ENCODE data around the gene BID.

DNA sequence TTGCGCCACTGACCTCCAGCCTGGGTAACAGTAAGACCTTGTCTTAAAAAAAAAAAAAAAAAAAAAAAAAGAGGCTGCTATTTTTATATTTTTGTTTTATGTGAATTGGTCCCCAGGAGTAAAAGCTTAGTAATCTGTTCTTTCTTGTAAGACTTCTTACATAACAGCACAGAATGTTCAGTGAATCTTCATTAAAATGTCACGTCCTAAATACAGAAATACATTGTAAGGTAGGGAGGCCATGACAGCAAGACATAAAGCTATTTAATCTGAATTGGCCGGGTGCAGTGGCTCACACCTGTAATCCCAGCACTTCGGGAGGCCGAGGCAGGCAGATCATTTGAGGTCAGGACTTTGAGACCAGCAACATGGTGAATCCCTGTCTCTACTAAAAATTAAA lies 64.2 kb downstream of the BID start:
- TF ChIP-seq, protein P1, sequence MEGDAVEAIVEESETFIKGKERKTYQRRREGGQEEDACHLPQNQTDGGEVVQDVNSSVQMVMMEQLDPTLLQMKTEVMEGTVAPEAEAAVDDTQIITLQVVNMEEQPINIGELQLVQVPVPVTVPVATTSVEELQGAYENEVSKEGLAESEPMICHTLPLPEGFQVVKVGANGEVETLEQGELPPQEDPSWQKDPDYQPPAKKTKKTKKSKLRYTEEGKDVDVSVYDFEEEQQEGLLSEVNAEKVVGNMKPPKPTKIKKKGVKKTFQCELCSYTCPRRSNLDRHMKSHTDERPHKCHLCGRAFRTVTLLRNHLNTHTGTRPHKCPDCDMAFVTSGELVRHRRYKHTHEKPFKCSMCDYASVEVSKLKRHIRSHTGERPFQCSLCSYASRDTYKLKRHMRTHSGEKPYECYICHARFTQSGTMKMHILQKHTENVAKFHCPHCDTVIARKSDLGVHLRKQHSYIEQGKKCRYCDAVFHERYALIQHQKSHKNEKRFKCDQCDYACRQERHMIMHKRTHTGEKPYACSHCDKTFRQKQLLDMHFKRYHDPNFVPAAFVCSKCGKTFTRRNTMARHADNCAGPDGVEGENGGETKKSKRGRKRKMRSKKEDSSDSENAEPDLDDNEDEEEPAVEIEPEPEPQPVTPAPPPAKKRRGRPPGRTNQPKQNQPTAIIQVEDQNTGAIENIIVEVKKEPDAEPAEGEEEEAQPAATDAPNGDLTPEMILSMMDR (IDR thresholded peaks at IDR 0.05; ENCODE audit: insufficient read depth, low read length): no peak
- TF ChIP-seq, protein P2, sequence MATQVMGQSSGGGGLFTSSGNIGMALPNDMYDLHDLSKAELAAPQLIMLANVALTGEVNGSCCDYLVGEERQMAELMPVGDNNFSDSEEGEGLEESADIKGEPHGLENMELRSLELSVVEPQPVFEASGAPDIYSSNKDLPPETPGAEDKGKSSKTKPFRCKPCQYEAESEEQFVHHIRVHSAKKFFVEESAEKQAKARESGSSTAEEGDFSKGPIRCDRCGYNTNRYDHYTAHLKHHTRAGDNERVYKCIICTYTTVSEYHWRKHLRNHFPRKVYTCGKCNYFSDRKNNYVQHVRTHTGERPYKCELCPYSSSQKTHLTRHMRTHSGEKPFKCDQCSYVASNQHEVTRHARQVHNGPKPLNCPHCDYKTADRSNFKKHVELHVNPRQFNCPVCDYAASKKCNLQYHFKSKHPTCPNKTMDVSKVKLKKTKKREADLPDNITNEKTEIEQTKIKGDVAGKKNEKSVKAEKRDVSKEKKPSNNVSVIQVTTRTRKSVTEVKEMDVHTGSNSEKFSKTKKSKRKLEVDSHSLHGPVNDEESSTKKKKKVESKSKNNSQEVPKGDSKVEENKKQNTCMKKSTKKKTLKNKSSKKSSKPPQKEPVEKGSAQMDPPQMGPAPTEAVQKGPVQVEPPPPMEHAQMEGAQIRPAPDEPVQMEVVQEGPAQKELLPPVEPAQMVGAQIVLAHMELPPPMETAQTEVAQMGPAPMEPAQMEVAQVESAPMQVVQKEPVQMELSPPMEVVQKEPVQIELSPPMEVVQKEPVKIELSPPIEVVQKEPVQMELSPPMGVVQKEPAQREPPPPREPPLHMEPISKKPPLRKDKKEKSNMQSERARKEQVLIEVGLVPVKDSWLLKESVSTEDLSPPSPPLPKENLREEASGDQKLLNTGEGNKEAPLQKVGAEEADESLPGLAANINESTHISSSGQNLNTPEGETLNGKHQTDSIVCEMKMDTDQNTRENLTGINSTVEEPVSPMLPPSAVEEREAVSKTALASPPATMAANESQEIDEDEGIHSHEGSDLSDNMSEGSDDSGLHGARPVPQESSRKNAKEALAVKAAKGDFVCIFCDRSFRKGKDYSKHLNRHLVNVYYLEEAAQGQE (IDR thresholded peaks at IDR 0.05; ENCODE audit: insufficient replicate concordance, low read depth): no peak
